Fibroblast of peridontal ligament (primary cell): ENCODE measurements around the gene ARMC2.
"Not testable (repeated sequence)": the region's sequence is repeated elsewhere in the genome, so short reads cannot be mapped to it uniquely, and the experiment has no call there.

ENCODE experiments used
- DNase-seq: peaks from one replicate; pipeline ENCODE4 v3.0.0-alpha.2; 2010; ENCODE audit errors: extremely low read depth

ARMC2 gene

DNA sequence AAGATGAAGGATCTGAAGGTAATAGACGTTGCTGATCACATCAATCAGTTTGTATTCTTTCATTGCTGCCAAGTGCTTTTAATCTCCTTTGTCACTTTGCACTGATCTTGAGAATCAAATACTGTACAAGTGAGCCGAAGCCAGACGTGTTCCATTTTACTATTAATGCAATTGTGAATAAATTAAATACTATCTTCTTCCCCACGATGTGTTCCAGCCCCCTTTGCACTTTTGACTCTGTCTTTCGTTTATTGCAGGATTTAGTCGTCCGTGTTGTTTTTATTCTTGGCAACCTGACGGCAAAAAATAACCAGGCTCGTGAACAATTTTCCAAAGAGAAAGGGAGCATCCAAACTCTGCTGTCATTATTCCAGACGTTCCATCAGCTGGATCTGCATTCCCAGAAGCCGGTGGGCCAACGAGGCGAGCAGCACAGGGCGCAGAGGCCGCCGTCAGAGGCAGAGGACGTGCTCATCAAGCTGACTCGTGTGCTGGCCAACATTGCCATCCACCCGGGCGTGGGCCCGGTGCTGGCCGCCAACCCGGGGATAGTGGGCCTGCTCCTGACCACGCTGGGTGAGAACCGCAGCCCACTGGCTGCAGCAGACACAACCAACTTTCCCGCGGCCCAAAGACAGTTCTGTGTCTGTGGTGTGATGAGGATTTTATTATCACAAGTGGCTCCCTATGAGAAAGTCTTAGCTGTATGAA, 104.7 kb downstream of the ARMC2 start:
- no peak for DNase-seq

DNA sequence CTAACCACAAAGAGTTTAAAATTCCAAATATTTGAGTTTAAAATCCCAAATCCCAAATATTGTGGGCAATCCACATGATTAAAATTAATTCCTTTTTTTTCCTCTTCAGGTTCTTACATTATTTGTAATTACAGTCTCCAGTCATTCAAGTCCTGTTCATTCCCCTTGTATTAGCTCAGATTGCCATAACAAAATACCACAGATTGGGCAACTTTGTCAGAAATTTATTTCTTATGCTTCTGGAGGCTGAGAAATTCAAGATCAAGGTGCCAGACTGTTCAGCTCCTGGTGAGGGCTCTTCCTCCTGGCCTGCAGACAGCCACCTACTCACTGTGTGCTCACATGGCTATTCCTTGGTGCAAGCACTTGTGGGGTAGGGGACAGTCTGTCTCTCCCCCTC, 105.5 kb downstream of the ARMC2 start:
- peak; percentile 54 for DNase-seq

DNA sequence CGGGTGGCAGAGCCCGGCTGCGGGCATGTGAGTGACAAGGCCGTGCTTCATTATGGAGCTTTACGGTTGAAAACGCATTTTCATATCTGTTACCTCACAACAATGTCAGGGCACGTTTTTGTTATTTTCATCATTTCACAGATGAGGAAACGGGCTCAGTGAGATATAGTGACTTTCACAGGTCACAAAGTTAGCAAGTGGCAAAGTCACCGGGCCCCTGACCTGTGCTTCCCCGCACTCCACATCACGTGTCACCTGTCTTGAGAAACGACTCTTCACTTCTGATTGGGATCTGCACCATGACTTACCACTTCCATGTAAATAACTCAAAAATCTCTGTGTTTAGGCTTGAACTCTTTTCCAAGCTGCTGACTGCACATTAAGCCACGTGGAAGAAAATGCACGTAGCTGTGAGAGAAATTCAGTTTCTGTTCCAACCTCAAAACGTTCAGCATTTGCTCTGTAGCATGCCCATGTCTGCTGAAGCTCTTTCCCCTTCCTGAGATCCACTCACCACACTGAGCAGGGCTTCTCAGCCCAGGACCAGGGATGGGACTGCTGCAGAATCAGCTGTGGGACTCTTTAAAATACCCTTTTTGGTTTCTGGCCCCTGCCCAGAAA, 107.2 kb downstream of the ARMC2 start:
- DNase-seq = no peak

DNA sequence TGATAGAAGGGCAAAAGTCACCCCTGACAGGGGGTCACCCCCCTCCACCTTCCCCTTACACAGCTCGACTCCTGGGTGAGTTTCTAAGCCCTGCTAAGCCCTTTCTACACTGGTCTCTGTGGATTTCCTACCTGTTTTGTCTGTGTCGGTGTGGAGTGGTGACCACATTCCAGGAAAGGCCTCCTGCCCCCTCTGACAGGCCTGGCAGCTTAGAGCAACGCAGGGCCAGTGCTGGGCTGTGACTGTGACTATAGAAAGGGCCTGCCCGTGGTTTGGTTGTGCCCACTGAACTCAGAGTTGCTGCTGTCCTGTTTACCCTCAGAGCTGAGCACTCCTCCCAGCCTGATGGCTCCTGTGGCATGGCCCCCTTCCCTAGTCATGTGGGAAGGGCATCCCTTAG, 109.0 kb downstream of the ARMC2 start:
- no peak for DNase-seq

DNA sequence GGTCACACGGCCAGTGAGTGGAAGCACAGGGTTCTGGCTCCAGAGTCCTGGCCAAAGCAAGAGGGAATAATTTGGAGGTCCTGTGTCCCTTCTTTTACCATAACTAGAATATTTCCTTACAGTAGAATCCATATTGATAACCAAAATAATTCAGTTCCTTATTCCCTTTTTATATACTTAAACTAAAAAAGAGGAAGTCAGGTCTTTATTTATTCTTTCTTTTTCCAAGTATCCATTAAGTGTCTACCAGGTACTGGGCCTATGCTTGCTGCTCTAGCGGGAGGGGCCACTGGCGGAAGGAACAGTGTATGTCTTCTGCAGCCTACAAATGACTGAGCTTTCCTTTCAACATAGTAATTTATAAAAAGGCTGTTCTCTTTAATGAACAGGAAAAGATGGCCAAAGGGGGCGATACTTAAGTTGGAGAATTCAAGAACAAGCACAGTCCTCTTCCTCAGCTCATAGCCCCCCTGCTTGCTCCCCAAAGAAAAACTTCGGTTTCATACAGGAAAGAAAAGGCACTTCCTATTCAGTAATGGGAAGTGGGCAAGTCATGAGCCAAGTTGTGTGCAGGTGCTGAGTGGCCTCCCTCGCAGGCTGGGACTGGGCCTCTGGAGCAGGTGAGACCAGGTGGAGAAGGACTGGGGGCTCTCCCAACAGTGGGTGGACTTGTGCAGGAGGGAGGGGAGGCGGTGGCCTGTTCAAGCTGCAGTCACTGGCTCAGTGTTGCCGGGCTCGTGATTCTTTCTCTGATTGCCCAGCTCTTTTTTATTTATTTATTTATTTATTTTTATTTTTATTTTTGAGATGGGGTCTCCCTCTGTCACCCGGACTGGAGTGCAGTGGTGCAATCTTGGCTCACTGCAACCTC, 110.9 kb downstream of the ARMC2 start:
- no peak for DNase-seq

DNA sequence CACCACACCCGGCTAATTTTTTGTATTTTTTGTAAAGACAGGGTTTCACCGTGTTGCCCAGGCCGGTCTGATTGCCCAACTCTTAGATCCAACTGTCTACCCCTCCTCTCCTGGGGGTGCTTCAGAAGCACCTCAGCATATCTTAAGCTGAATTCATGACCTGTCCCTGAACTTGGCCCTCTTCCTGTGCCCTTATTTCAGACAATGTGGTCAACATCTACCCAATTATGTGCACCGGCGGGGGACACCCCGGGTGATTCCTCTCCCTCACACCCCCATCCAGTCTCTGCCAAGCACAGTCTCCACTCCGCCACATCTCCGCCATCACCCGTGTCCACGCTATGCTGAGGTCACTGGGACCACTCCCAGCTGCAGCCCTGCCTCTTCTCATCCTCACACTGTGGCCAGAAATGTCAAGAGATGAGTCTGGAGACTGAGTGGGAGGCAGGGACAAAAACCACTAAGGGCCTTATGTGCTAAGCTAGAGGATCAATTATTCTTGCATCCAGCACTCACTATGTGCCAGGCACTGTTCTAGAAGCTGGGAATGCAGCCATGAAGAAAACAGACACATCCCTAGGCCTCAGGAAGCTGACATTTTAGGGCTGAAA, 111.9 kb downstream of the ARMC2 start:
- DNase-seq = no peak

DNA sequence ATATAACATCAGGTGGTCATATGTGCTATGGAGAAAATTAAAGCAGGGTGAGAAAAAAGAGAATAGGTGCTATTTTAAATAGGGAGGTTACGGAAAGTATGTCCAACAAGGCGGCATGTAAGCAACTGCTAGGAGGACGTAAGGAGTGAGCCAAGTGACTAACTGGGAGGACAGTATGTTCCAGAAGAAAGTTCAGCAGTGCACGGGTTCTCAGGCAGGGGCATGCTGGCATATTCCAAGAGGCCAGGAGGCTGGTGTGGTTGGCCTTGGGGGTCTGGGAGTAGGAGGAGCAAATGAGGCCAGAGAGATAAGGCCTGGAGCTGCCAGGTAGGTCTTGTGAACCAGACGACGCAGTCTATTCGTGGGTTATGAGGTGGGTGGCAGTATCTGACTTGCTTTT, 112.4 kb downstream of the ARMC2 start:
- DNase-seq = no peak

DNA sequence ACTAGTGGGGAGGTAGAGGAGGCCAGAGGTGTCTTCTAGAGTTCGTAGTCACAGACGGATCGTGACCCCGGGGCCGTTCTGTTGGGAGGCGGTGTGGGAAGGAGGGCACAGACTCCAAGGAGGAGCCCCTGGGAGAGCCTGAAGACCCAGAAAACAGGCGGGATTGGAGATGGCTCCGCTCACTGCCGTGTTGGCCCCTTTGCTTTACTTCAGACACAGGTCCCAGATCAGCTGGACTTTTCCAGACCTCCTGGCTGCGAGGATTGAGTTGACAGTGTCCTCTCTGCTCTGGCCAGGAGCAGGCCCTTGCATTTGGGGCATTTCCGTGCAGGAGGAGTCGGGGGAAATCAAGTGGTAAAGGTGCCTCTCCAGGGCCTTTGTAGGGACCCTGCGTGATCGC, 112.9 kb downstream of the ARMC2 start:
- no peak for DNase-seq

DNA sequence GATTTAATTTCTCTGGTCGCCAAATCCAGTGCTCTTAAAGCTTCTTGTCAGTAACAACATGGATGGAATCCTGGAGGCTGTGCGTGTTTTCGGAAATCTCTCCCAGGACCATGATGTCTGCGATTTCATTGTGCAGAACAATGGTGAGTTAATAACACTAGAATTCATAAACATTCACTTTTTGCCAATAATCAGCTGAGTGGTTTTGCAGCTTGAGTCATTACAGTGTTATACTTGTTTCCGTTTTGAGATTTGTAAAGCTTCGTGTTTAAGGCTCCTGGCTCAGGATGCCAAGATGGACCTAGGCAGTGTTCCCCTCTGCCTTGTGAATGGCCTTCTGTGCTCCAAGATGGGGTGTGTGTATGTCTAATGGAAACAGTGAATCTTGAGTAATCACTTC, 113.8 kb downstream of the ARMC2 start:
- DNase-seq = peak; percentile 84

DNA sequence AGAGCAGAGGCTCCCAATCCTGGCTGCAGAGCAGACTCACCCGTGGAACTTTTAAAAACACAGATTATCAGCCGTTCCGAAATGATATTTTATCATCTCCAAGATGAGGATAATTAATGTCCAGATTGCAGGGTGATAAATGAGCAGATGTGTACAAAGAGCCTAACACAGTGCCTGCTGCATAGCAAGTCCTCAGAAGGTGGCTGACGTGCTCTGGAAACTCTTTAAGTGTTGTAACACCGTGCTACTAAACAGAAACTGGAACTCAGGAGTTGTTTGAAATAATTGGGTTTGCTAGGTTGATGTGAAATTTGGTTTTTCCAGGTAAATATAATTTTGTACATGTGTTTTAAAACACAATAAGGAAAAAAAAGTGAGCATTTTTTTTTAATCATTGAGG, 118.0 kb downstream of the ARMC2 start:
- no peak for DNase-seq

DNA sequence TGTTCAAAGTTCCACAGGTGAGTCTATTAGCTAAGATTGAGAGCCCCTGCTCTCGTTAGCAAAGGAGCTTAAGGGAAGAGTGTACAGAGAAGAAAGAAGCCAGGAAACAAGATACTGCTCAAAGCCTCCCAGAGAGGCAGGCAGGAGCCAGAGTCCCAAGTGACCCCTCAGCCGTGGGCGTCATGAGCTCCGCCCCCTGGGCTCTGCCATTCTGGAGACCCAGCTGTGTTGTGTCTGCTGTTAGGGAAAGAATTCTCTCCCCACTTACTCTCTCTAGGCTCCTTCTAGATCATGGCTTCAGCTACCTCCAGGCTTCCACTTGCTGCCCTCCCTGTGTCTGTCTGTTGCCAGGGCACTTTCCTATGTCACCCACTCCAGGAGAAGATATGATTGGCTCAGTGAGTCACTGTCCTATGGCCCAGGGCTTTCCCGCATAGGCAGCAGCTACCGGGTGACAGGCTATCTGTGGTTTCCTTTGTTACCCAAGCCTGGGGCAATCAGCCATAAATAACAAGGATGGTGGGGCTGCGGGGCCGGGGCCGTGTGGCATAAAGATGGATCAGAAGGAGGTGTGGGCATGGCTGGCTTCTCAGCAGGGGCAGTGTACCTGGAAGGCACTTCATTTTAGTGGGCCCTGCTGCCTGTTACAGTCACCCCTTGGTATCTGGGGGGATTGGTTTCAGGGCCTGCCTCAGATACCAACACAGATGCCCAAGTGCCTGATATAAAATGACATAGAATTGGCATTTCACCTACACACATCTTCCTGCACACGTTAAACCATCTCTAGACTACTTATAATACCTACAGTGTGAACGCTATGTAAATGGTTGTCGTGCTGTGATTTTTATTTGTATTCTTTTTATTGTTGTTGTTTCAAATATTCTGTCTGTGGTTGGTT, 118.9 kb downstream of the ARMC2 start:
- DNase-seq = no peak

DNA sequence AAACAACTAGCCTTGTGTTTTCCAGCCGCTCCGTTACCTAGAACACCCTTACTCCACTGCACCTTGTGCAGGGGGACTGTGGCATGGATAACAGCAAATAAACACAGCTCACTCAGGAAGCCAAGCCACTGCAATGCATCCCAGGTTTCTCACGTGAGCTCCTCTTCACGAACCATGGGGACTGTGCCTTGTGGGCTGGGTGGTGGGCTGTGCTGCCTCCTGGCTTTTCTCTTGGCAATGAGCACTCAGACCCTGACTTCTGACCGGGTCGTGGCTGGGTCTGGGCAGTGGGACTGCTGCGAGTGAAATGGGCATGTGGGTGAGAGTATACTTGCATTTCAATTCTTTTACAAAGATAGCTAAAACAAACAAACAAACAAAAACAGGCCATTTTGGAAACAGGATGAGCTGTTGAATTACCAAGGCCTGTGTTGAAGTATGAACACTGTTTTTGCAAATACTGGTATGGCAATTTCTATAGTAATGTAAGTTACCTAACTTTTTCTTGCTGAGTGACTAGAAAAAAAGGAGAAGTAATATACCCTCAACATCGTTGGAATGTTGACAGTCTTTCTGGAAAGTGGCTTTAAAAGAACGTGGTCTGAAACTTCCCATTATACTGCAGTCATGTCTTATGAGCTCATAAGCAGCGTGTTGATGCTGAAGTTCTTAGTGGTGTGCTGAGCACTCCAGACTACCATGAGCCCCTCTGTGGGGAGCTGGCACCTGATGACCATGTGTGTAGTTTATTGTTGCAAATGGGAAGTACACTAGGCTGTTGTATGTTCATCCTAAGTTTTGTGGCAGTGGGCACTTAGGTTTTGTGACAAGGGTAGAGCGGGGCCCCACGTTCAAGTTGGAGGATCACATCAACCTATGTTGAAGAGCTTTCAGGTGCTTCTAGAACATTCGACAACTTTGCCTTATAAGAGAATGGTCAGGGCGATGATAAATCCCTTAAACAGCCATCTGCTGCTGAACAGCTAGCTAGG, 120.4 kb downstream of the ARMC2 start:
- no peak for DNase-seq

DNA sequence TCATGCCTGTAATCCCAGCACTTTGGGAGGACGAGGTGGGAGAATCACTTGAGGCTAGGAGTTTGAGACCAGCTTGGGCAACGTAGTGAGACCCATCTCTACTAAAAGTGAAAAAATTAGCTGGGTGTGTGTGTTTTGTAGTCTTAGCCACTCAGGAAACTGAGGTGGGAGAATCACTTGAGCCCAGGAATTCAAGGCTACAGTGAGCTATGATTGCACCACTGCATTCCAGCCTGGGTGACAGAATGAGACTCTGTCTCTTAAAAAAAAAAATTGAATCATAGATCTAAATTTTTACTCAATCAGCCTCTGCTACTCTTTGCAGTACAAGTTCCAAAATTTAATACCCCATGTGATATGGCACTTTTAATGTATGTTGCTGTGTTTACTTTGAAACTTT, 121.6 kb downstream of the ARMC2 start:
- DNase-seq = no peak

DNA sequence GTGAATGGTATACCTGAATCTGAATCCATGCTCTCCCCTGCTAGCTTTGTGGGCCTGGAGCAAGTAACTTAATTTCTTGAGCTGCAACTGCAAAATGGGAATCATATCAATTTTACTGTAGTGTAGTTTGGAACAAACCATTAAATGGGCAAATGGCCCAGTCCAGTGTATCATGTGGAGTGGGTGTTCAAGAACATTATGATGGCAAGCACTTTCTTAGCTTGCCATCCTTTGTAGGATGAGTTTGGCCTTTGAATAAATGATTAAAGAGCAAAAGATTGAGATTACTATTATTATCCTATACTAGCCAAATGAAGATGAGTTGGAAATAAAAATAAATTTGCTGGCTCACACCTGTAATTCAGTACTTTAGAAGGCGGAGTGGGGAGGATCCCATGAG, 126.0 kb downstream of the ARMC2 start:
- no peak for DNase-seq

DNA sequence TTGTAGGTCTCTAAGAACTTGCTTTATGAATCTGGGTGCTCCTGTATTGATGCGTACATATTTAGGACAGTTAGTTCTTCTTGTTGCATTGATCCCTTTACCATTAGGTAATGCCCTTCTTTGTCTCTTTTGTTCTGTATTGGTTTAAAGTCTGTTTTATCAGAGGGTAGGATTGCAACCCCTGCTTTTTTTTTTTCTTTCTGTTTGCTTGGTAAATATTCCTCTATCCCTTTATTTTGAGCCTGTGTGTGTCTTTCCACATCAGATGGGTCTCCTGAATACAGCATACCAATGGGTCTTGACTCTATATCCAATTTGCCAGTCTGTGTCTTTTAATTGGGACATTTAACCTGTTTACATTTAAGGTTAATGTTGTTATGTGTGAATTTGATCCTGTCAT, 130.4 kb downstream of the ARMC2 start:
- not testable (repeated sequence) for DNase-seq

DNA sequence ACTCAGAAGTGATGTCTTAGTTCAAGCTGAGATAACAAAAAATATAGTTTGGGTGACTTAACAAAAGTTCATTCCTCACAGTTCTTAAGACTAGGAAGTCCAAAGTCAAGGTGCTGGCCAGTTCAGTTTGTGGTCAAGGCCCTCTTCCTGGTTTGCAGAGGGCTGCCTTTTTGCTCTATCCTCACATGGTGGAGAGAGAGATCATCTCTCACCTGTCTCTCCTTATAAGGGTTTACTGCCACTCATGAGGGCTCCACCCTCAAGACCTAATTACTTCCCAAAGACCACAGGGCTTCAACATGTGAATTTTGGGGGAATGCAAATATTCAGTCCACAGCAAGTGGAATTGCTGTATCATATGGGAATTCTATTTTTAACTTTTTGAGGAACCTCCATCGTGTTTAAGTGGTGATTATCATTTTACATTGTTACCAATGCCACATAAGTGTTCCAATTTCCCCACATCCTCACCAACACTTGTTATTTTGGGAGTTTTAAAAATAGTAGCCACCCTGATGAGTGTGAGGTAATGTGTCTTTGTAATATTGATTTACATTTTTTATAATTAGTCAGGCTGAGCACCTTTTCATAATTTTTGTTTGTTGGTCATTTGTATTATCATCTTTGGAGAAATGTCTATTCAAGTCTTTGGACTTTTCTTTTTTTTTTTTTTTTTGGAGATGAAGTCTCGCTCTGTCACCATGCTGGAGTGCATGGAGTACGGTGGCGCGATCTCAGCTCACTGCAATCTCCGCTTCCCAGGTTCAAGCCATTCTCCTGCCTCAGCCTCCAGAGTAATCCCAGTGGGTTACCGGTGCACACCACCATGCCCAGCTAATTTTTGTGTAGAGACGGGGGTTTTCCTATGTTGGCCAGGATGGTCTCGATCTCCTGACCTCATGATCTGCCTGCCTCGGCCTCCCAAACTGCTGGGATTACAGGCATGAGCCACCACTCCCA, 134.2 kb downstream of the ARMC2 start:
- no peak for DNase-seq

DNA sequence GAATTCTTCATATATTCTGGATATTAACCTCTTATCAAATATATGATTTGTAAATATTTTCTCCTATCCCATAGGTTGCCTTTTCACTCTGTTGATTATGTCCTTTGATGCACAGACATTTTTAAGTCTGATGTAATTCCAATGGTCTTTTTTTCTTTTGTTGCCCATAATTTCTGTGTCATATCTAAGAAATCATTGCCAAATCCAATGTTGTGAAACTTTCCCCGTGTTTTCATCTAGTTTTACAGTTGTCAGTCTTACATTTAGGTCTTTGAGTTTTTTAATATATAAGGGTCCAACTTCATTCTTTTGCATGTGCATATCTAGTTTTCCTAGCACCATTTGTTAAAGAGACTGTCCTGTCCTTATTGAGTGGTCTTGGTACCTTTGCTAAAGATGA, 134.9 kb downstream of the ARMC2 start:
- DNase-seq = peak; percentile 32

DNA sequence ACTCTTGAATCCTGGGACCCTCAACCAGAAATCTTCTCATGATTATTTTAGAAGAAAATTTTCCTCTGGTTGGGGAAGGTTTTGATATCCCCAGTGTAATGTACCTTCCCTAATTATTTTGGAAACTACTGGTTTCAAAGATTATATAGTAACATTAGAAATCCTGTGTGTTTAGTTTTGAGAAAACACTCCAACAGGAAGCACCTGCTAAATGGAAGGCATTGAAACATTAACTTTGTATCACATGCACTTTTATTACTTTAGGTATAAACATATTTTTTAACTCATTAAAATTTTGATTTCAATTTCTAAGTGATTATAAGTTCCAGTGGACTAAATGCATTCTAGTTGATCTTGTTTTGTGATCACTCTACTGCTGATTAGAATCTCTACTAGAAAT, 137.1 kb downstream of the ARMC2 start:
- DNase-seq = no peak

DNA sequence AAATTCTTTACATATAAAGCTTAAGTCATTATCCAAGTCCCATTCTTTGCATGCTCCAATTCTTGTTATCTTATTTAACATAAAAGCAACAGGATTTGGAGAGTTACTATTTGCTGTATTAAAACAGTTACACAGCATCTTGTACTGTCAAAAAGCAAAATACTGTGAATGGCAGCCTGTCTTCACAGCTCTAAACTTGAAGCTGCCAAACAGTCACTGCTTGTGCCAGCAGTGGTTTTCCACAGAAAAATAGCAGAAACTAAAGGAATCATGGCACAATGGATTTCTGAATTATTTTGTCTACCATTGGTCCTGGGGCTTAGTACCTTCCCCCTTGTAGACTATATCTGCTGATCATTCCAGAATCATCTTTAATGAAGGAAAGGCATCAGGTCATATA, 138.9 kb downstream of the ARMC2 start:
- DNase-seq = no peak
